Activated gamma-delta T cell (primary cell): Measurements from ENCODE around the gene MYEOV.

Experiments
- DNase-seq: peaks from one replicate; lab custom pipeline; 2025; lab: John Stamatoyannopoulos, UW

MYEOV gene

DNA sequence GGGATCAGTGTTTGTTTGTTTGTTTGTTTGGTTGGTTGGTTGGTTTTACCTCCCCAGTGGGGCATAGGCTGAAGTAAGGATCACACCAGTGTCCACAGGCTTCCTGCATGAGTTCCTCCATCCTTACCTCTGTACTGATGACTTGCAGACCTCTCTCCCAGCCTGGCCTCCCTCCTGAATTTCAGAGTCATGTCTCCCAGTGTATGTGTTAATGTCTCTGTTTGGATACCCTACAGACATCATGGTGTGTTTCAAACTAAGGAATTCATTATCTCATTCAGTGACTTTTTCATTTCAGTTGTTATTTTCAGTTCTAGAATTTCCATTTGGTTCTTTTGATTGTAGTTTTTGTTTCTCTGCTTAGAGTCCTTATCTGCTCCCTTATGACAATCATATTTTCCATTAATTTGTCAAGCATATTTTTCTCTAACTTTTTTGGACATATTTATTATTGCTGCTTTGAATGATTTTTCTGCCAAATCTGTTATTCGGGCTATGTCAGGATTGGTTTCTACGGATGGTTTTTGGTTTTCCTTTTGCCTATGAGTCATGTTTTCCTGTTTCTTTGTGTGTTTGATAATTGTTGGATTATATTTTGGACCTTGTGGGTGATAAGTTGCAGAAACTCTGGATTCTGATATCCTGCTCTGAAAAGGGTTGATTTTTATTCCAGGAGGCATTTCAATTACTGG is 23.6 kb downstream of the MYEOV start:
- DNase-seq, result no peak

DNA sequence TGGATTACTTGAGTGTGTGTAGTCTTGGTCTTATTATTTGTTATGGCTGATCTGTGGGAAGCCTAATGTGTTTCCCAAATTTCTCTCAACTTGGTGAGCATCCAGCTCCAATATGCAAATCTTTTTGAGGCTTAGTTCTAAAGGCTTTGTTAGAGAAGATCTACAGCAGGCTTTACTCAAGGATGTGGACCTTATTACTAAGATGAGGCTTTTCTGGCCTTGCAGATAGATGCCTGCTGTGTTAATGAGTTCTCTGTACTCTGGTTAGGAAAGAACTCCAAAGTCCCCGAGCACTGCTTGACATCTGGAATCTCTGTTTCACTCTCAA is 24.1 kb downstream of the MYEOV start:
- no peak for DNase-seq

- DNase-seq, result no peak
These were observed 25.5 kb downstream of the MYEOV start for GRCh38 chr11:69319255-69320106.

DNA sequence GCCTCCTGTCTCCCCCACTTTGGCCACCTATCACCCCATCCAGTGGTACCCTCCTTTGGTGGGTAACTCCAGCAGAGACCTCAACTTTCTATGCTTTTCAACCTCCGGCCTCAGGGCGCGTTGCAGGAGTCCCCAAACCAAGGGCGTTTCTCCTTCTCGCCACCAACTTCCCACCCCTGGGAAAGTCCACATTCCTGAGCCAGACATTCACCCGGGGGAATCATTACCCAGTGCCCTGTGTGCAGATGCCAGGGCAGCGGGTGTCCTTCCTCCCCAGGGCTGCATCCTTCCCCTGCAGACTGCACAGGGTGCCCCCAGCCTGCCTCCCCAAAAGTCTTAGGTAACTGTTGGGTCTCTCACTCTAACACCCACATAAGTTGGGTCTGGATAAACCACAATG is 26.4 kb downstream of the MYEOV start:
- no peak for DNase-seq

- DNase-seq, result no peak
These were observed 27.1 kb downstream of the MYEOV start for GRCh38 chr11:69320756-69321741.

DNA sequence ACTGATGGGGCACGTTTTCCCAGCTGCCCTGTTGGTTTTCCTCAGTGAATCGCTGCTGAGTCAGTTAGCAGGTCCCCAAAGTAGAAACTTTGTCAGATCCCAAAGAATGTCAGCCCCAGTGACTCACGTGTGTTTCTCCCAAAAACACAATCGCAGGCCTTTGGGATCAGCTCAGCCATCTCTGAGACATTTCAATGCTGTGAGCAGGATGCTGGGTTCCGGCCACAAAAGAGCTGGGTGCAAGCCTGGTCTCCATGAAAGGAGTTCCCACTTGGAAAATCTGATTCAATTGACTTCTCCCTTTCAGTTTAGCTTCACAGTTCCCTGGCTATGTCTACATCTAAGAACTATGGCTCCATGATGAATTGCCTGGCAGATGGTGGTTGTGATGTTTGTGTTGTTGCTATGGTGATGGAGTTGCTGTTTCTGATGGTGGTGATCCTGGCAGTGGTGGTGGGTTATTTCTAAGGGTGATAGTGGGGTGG is 28.0 kb downstream of the MYEOV start:
- DNase-seq, result no peak

DNA sequence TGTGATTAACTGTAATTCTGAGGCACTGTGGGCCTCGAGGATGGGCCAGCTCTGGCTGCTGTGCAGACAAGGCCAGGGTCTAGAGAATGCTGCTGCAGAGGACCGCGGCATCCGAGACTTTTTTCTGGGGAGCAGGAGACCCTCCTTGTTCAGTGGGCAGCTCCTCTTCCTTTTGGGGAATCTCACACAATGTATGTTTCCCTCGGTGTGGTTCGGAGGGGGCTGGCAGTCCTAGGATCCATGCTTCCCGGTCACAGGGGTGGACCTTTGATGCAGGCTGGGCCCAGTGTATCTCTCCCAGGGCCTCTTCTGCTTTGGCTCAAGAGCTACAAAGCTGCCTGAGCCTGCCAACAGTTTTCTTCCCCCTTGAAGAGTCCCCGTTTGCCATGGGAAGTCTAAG is 31.5 kb downstream of the MYEOV start:
- DNase-seq, result no peak

DNA sequence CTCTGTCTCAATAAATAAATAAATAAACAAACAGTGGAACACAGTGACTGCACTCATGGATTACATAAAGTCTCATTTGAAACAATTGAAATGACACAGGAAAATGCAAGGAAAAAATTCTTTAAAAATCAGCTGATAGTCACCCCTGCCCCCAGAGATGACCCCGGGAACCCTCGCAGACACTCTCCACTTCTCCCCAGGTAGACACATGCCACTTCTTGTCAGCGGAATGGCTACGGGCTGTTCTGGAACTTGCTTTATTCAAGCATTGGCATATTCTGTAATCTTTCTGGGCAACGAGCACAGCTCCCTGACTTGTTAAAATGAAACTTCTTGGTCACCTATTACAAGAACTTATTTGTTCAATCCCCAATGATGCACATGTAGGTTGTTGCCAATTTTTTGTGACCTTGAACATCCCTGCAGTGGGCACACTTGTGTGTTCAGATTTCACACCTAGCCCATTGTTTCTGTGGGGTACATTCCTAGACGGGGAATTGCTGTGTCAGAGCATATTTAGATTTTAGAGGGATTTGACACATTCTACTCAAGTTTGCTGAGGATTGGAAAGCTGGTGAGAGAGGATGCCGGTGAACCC is 32.8 kb downstream of the MYEOV start:
- no peak for DNase-seq

- DNase-seq, result no peak
These were observed 33.8 kb downstream of the MYEOV start for GRCh38 chr11:69327741-69328191.

DNA sequence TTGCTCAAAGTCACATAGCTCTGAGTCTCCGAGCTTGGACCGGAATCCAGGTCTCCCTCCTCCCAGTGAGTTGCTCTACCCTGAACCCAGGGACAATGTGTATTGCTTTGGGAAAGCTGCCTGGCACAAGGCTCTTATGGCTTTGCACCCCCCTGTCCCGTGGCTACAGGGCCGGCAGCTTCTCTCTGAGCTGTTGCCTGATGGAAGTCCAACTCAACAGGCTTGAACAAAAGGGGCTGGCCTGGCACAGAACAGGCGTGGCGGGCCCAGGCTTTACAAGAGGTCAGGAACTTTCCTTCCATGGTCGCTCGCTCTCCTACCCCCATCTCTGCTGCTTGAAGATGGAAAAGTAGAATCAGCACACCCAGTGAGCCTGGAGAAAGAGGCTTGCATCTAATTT is 34.3 kb downstream of the MYEOV start:
- DNase-seq, result no peak

DNA sequence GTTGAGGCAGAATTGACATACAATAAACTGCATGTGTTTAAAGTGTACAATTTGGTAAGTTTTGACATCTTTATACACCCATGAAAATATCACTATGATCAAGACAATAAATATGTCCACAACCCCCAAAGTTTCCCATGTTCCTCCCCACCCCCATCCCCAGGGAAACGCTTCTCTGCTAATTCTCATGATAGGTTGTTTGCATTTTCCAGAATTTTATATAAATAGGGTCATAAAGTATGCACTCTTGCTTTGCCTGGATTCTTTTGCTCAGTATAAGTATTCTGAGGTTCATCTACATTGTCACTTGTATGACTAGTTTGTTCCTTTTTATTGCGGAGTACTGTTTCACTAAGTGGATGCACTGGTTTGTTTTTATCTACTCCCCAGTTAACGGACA is 35.6 kb downstream of the MYEOV start:
- no peak for DNase-seq

DNA sequence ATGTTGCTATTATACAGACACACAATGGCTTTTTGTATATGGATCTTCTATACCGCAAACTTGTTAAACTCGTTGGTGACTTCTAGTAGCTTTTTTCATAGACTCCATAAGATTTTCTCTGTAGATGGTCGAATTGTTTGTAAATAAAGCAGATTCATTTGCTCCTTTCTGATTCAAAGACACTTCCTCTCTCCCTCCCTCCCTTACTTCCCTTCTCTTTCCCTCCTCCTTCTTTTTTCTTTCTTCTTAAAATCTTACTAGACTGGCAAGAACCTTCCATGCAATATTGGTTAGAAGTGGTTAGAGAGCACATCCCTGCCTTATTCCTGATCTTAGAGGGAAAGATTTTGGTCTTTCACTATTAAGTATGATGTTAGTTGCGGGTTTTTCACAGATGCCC is 36.4 kb downstream of the MYEOV start:
- no peak for DNase-seq

DNA sequence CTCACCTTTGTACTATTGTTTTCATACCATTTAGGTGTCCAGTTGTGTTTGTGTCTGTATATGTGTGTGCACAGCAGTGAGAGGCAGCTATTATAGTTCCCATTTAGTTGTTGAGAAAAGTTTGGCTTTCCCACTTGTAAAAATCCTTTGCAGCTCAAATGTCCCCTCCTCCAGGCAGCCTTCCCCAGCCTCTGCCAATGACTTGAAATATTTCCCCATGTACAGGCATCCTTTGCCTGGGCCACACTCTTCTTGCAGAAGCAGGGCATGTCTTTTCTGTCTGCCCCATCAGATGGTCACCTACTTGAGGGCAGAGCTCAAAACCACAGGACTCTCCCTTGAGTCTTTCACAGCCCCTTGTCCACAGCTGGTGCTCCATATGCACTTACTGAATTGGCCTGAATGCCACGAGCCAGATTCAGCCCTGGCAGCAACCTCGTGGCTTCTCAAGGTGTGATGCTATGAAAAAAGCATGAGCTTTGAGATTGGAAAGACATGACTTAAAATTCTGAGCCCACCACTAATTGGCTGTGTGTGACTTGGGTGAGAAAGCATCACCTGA is 39.3 kb downstream of the MYEOV start:
- no peak for DNase-seq

DNA sequence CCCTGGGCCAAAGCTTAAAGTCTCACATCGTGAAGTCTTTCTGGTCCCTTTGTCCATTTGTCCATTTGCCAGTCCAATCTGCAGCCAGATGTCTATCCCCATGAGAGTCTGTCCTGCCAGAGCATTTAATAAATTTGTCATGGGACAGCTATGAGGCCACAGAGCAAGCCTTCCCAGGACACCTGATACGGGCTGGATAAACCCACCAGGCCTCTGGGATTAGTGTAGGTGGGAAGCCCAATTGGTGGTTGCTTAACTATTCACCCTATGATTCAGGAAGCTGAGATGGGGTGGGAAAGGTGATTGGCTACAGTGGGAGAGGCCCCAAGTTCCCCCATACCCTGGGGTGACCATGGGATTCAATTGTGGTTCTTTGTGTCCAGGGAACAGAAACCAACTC is 39.9 kb downstream of the MYEOV start:
- no peak for DNase-seq

DNA sequence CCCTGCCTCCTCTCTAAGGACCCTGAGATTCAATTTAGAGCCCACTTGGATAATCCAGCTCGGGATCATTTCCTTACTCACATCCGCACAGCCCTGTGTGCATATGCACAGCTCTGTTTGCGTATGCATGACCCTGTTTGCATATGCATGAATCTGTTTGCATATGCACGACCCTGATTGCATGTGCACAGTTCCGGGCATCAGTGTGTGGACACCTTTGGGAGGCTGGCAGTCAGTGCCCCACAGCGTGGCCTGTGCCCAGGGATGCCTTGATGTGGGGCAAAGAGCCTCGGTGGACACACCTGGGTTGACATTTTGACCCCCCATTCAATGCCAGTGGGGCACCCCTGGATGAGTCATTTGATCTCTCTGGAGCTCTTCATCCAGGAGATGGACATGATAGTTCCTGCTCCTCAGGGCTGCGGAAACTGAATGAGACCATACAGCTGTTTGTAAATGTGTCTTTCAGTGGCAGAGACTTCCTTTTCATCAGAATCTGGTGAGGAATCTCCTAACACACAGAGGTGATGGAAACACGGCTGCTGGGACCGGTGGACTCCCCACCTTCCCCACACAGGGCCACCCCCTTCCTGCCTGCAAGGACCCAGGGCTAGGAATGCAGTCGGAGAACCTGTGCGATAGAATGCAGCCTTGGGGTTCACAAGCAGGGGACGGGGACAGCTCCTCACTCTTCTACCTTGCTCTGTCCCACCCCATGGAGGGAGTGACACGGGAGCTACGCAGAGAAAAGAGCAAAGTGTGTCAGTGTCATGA is 41.2 kb downstream of the MYEOV start:
- no peak for DNase-seq

DNA sequence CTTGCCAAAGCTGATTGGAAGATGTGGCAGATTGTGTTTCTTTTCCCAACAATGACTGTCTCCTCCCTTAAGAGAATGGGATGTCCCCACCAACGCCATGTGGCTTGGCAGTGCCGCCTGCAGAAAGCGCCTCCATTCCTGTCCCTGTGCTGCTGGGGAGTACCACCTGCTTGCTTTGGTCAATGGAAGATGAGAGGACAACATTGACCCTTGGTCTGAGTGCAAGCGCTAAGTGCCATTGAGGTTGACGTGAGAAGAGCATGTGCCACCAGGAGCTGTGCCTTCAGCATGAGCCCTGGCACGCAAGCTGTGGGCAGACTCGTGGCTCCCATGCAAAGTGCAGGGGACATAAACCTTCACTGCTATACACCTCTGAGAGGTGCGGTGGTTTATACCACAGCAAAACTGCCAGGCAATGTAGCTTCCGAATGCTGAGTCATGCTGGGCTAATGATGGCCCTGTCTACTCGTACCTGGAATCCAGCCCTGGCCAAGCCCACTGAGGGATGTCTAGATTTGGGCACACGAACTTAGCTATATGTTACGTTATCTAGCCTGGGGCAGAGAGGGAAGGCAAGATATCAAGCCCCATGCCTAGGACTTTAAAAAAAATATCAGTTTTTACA is 41.9 kb downstream of the MYEOV start:
- DNase-seq, result no peak

GRCh38 chr11:69337211-69337721 is 43.3 kb downstream of the MYEOV start:
- no peak for DNase-seq

DNA sequence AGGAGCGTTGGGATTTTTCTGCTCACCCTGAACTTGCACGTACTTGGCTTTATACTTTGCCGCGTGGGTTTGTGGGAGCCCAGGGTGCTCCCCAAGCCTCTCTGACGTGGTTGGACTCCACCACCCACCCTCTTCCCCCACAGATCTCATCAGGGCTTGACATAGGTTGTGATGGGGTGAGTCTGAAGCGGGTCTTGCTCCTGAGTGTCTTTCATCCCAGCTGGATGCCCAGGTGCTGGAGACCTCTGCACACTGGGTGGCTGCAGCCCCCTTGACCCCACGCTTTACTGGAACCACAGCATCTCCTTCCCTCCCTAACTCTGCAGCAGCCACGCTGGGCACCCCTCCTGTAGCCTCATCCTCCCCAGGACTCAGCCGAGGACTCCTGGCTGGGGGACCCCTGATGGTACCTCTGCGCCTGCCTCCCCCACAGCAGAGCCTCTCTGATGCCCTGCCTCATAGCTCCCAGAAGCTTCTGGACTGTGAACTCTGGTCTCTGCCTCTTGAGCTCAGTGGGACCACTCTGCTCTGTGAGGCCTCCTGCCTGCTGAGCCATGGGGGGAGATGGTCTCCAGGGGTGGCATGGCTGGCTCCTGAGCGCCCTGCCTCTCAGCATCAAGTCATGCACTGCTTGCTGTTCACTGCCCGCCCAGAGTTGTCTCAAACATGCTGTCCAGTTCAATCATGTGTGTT is 45.2 kb downstream of the MYEOV start:
- no peak for DNase-seq

DNA sequence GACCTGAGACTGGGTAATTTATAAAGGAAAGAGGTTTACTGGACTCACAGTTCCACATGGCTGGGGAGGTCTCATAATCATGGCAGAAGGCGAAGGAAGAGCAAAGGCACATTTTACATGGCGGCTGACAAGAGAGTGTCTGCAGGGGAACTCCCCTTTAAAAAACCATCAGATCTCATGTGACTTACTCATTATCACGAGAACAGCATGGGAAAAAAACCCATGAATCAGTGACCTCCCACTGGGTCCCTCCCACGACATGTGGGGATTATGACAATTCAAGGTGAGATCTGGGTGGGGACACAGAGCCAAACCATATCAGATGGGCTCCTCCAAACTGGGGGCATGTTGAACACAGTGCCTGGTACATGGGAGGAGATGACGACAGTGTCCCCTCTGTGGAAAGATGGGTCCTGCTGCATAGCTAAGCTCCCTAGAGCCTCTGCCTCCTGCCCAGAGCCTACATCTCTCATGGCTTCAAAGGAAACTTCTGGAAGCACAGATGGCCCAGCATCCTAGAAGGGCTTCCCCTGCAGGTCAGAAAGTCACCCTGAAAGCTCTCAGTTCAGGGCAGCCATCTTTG is 46.1 kb downstream of the MYEOV start:
- no peak for DNase-seq
